ENCODE results near the gene DCBLD2. TPM values are rescaled to one million over a fixed set of nuclear protein-coding genes. Genes with fewer than 3 reads are reported as not detected.

The DCBLD2 gene
- total and polyA plus RNA-seq, 9 of the 15 experiments (the other 6 are each of a cell fraction or from before 2014, with no cell fraction given): 2.7 to 14.6 (median 7.4) TPM

- no peak overlapping the region for H3K4me3 ChIP-seq
- in situ Hi-C loops (cut with MboI): loop anchor here (25.0 kb wide), 2 partner anchors 345 to 780 kb away; partner anchors contain the start of gene GABRR3
- no peaks in the 10 kb centered on the region for H3K27me3 ChIP-seq (ENCODE audit: control insufficient read depth in 2 of 2, insufficient read depth in 2 of 2, low read length in 2 of 2)
- ChIA-PET POLR2A (no interaction called here), CTCF (ENCODE audit: low intra/inter-chr PET ratio) (interaction anchor here (0.6 to 1.8 kb wide), 6 partner anchors 177 to 936 kb away, joined by 3 to 19 read pairs (median 4); no protein-coding TSS in a partner anchor)
- peaks cover 15% of the 10 kb centered on the region; the same call in 2 of the 3 replicates for H3K36me3 ChIP-seq (ENCODE audit: control insufficient read depth, insufficient read depth, low read length)
- 12% methylated on average over 3 of the region's 3 CpGs for WGBS (ENCODE audit: insufficient coverage, low coverage, missing lambda C conversion rate)
- H3K4me1 ChIP-seq (replicated peaks in 1 of 2; ENCODE audit: control insufficient read depth in 2 of 2, insufficient read depth in 2 of 2, low read length in 2 of 2): peaks cover 0 to 4% of the 10 kb centered on the region in 2 experiments; a peak in 1 of 5 replicates
- H3K9me3 ChIP-seq (replicated peaks; ENCODE audit: control insufficient read depth, insufficient read depth, low read depth, low read length): no peaks in the 10 kb centered on the region
- FAIRE-seq: peak; percentile 83
- intact Hi-C loops (cut with micrococcal nuclease): loop anchor here (2.0 to 5.0 kb wide), 3 partner anchors 177 to 935 kb away; no protein-coding TSS in a partner anchor
- peak; percentile 90 for ATAC-seq
- H3K9ac ChIP-seq (ENCODE audit: insufficient read depth in 1 of 2, low read depth in 2 of 2, low read length in 2 of 2): no peak overlapping the region
- no TSS peak for BruUV-seq (replicated peaks)
- no peak overlapping the region for H3K27ac ChIP-seq (ENCODE audit: extremely low read depth, low read depth, low read length)
- H4K20me1 ChIP-seq (replicated peaks; ENCODE audit: control insufficient read depth, insufficient read depth, low read length): no peaks in the 10 kb centered on the region
- peak; percentile 40 to 51 (median 45) for DNase-seq (ENCODE audit: extremely low read depth in 1 of 4, low spot score in 3 of 4)
- no peaks in the 10 kb centered on the region for H3K79me2 ChIP-seq (ENCODE audit: control insufficient read depth, insufficient read depth, low read length)
- no peaks in the 10 kb centered on the region for H3K9me1 ChIP-seq (ENCODE audit: control insufficient read depth, insufficient read depth, low read length)
- no peak overlapping the region for H3K4me2 ChIP-seq (ENCODE audit: insufficient read depth, low read length)
- H2AFZ ChIP-seq (ENCODE audit: low read depth, low read length): 0 out of 2 replicates have a peak overlapping the region, but pooled peaks have one; percentile 16
- no peak for TF ChIP-seq MECOM (CRISPR knock-in tag; IDR thresholded peaks at IDR 0.05)
- no peak for TF ChIP-seq CCNT2 (IDR thresholded peaks at IDR 0.05; ENCODE audit: borderline replicate concordance, extremely low read depth, insufficient read length, low read depth, low read length)
- TF ChIP-seq POLR2H (tag; IDR thresholded peaks at IDR 0.05; ENCODE audit: low read depth): no peak
- TF ChIP-seq POLR2AphosphoS2 (IDR thresholded peaks at IDR 0.05; ENCODE audit: low read length): no peak
- TF ChIP-seq NFIC (IDR thresholded peaks at IDR 0.05): peak; percentile 39; the same call in 1 of the 2 replicates
- TF ChIP-seq REST (IDR thresholded peaks at IDR 0.05; ENCODE audit: borderline replicate concordance): peak; percentile 62; the same call in 1 of the 2 replicates
- no peak for TF ChIP-seq REST (CRISPR knock-in tag; IDR thresholded peaks at IDR 0.05; ENCODE audit: low read depth)
- TF ChIP-seq DEAF1 (CRISPR knock-in tag; IDR thresholded peaks at IDR 0.05): peak; percentile 55
- TF ChIP-seq ZNF766 (CRISPR knock-in tag; conservative IDR thresholded peaks at IDR 0.05): no peak
- TF ChIP-seq GTF2F1 (IDR thresholded peaks at IDR 0.05; ENCODE audit: low read depth, low read length): no peak
- peak; percentile 31; the same call in 1 of the 2 replicates for TF ChIP-seq TCF3 (CRISPR knock-in tag; IDR thresholded peaks at IDR 0.05)
- no peak for TF ChIP-seq STAG1 (CRISPR knock-in tag; IDR thresholded peaks at IDR 0.05; ENCODE audit: borderline replicate concordance)
- no peak for TF ChIP-seq ZNF586 (CRISPR knock-in tag; conservative IDR thresholded peaks at IDR 0.05)
These were observed 83.9 kb downstream of the DCBLD2 start for GRCh38 chr3:98817547-98818041.
